Panc1 (cell line): ENCODE results near the gene LCN6. TPM values are rescaled to one million over a fixed set of nuclear protein-coding genes. Genes with fewer than 3 reads are reported as not detected.

Experiments used
- ATAC-seq: fragments of 200-7000 bp; cut with Tn5 transposase; 2 replicates; pipeline ENCODE4 v1.9.1; 2020; ENCODE audit warnings: mild to moderate bottlenecking, moderate library complexity
- BruUV-seq: library from RNA; stranded (reverse); fragments of 400-500 nt; replicated peaks from 2 replicates; lab custom pipeline; 2021; lab: Mats Ljungman, UMichigan
- CTCF ChIA-PET: fragments of 300-600 bp; sonication (Branson Sonifier 250); formaldehyde crosslinking; loops from one replicate; lab custom pipeline; 2022; ENCODE audit warnings: antibody characterized with exemption; lab: Charles Lee
- POLR2A ChIA-PET: fragments of 300-600 bp; sonication (Branson Sonifier 250); formaldehyde crosslinking; loops from one replicate; lab custom pipeline; 2022; ENCODE audit warnings: antibody characterized with exemption; lab: Charles Lee
- DNase-seq: peaks from one replicate; pipeline ENCODE4 v3.0.0-alpha.2; 2010; ENCODE audit warnings: low read depth, low spot score
- H3K27ac ChIP-seq: 2 replicates; pipeline ENCODE4 v1.5.1; 2011; ENCODE audit warnings: mild to moderate bottlenecking, low read length, inconsistent platforms
- H3K27me3 ChIP-seq: fragments of 200-500 bp; sonication (Bioruptor generic); 2 replicates; pipeline ENCODE4 v1.6.0; 2014; ENCODE audit warnings: low read length, inconsistent platforms; ENCODE audit not compliant: control insufficient read depth, insufficient read depth
- H3K36me3 ChIP-seq: fragments of 200-500 bp; sonication (Bioruptor generic); 2 replicates; pipeline ENCODE4 v1.5.1; 2014; ENCODE audit warnings: inconsistent platforms, mild to moderate bottlenecking, low read length, moderate library complexity; ENCODE audit not compliant: control insufficient read depth, insufficient read depth
- H3K4me1 ChIP-seq: 2 replicates; pipeline ENCODE4 v1.5.1; 2011; ENCODE audit warnings: inconsistent platforms, mild to moderate bottlenecking, low read length, moderate library complexity; ENCODE audit not compliant: control insufficient read depth, insufficient read depth
- H3K4me3 ChIP-seq, 2 experiments: 2 replicates each; pipeline ENCODE4 v1.5.1; 2011 to 2012; ENCODE audit warnings: low read depth in 2 of 2, low read length in 2 of 2, mild to moderate bottlenecking in 2 of 2, inconsistent platforms in 1 of 2, moderate library complexity in 1 of 2
- H3K9me3 ChIP-seq: fragments of 200-500 bp; sonication (Bioruptor generic); 2 replicates; pipeline ENCODE4 v1.5.1; 2014; ENCODE audit warnings: low read depth, mild to moderate bottlenecking, inconsistent platforms, low read length, moderate library complexity; ENCODE audit not compliant: control insufficient read depth, insufficient read depth
- POLR2AphosphoS5 ChIP-seq: IDR thresholded peaks from 2 replicates; pipeline ENCODE4 v1.6.1; 2012; ENCODE audit warnings: mild to moderate bottlenecking, low read depth, low read length, moderate library complexity
- SIN3A ChIP-seq: IDR thresholded peaks from 2 replicates; pipeline ENCODE4 v1.6.1; 2012; ENCODE audit warnings: low read depth, mild to moderate bottlenecking, low read length, moderate library complexity, borderline replicate concordance; ENCODE audit not compliant: insufficient read depth
- TCF7L2 ChIP-seq: IDR thresholded peaks from 2 replicates; pipeline ENCODE4 v1.6.1; 2011; ENCODE audit warnings: mild to moderate bottlenecking, low read depth, low read length, inconsistent platforms
- in situ Hi-C: cut with HindIII; loops from 2 replicates; pipeline ENCODE4 v1.10.0; 2016; ENCODE audit warnings: low sequenced_read_pairs, low pct_unique_long_range_greater_than_20kb
- intact Hi-C: fragments of 100-400 bp; cut with micrococcal nuclease; formaldehyde crosslinking; loops from one replicate; pipeline ENCODE4 v1.10.0; 2022; ENCODE audit not compliant: unreplicated experiment
- total RNA-seq: library from RNA; stranded (reverse); gene quantifications from one replicate; pipeline ENCODE4 v1.2.1, GENCODE V29; 2021; ENCODE audit not compliant: unreplicated experiment
- TF ChIP-seq, protein P1 (sequence below): fragments of 450-650 bp; IDR thresholded peaks from 2 replicates; pipeline ENCODE4 v1.5.1; 2017; ENCODE audit warnings: mild to moderate bottlenecking
- TF ChIP-seq, protein P2 (sequence below), 2 experiments: IDR thresholded peaks; 2 replicates each; pipeline ENCODE4 v1.6.1; 2011 to 2012; ENCODE audit warnings: low read depth in 2 of 2, control low read depth in 1 of 2, low read length in 1 of 2, mild to moderate bottlenecking in 1 of 2, moderate library complexity in 1 of 2; ENCODE audit not compliant: insufficient read depth in 1 of 2

The LCN6 gene
- total RNA-seq, 1 experiment from 2014 or later: not detected

DNA sequence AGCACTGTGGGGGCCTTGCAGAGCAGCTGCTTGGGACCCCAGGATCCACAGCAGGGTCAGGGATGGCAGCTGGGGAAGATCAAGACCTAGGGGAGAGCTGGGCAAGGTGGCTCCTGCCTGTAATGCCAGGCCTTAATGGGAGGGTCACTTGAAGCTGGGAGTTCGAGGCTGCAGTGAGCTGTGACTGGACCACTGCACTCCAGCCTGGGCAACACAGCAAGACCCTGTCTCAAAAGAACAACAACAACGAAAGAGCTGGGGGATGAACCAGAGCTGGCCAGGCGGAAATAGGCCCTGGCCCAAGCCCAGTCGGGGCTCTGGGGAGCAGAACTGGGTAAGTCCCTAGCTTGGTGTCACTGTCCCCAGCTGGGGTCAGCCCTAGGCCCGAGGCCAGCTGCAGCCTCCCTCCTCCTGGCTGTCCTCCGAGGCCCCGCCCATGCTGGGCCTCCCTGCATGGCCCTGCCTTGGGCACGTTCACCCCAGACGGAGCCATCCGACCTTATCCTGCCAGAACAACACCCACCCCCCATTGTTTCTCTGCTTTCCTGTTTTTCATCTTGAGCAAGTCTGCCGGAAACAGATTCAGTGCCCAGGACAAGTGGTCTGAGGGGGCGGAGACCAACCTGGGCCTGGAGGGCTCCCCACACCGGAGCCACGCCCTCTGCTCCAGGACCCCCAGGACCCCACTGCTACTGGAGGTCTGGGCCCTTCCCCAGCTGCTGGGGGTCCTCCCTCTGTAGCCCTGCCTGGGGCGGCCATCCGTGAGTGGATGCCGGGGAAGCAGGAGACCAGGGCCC is 34.0 kb downstream of the LCN6 start:
- no peaks in the 10 kb centered on the region for H3K9me3 ChIP-seq
- ATAC-seq (no peak), DNase-seq (no peak)
- in situ Hi-C loops (no loop called here), intact Hi-C loops (no loop called here)
- peaks cover 7% of the 10 kb centered on the region for H3K4me1 ChIP-seq
- H3K27ac ChIP-seq: no peak overlapping the region
- no peaks in the 10 kb centered on the region for H3K27me3 ChIP-seq
- BruUV-seq: no TSS peak
- H3K36me3 ChIP-seq: no peaks in the 10 kb centered on the region
- H3K4me3 ChIP-seq: no peak overlapping the region
- TF ChIP-seq, protein P1, sequence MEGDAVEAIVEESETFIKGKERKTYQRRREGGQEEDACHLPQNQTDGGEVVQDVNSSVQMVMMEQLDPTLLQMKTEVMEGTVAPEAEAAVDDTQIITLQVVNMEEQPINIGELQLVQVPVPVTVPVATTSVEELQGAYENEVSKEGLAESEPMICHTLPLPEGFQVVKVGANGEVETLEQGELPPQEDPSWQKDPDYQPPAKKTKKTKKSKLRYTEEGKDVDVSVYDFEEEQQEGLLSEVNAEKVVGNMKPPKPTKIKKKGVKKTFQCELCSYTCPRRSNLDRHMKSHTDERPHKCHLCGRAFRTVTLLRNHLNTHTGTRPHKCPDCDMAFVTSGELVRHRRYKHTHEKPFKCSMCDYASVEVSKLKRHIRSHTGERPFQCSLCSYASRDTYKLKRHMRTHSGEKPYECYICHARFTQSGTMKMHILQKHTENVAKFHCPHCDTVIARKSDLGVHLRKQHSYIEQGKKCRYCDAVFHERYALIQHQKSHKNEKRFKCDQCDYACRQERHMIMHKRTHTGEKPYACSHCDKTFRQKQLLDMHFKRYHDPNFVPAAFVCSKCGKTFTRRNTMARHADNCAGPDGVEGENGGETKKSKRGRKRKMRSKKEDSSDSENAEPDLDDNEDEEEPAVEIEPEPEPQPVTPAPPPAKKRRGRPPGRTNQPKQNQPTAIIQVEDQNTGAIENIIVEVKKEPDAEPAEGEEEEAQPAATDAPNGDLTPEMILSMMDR: no peak
- TF ChIP-seq TCF7L2 (no peak), POLR2AphosphoS5 (no peak), SIN3A (no peak)
- TF ChIP-seq, protein P2, sequence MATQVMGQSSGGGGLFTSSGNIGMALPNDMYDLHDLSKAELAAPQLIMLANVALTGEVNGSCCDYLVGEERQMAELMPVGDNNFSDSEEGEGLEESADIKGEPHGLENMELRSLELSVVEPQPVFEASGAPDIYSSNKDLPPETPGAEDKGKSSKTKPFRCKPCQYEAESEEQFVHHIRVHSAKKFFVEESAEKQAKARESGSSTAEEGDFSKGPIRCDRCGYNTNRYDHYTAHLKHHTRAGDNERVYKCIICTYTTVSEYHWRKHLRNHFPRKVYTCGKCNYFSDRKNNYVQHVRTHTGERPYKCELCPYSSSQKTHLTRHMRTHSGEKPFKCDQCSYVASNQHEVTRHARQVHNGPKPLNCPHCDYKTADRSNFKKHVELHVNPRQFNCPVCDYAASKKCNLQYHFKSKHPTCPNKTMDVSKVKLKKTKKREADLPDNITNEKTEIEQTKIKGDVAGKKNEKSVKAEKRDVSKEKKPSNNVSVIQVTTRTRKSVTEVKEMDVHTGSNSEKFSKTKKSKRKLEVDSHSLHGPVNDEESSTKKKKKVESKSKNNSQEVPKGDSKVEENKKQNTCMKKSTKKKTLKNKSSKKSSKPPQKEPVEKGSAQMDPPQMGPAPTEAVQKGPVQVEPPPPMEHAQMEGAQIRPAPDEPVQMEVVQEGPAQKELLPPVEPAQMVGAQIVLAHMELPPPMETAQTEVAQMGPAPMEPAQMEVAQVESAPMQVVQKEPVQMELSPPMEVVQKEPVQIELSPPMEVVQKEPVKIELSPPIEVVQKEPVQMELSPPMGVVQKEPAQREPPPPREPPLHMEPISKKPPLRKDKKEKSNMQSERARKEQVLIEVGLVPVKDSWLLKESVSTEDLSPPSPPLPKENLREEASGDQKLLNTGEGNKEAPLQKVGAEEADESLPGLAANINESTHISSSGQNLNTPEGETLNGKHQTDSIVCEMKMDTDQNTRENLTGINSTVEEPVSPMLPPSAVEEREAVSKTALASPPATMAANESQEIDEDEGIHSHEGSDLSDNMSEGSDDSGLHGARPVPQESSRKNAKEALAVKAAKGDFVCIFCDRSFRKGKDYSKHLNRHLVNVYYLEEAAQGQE (IDR thresholded peaks at IDR 0.05; ENCODE audit: insufficient read depth in 1 of 2, low read depth in 2 of 2, low read length in 1 of 2): no peak
- CTCF ChIA-PET: interaction anchor here (0.6 kb wide), 1 partner anchor 11 kb away, joined by 3 read pairs; no protein-coding TSS in a partner anchor
- POLR2A ChIA-PET: no interaction called here

DNA sequence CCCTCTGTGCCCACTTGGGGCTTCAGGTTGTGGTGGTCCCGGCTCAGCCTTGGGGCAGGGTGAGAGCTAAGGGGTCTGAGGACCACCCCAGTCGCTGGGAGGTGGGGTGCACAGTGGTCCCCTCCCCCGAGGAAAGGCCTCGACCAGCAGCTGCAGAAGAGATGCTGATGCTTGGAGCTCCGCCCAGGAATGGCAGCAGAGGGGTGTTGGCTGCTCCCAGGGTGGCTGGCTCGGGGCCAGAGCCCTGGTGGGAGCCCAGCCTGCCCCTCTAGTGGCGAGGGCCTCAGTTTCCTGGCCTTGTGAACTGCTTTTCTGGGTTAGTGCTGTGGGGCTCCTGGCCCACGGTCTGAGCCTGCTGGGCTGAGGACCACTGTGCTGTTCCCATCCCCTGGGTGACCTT is 34.8 kb downstream of the LCN6 start:
- no peak overlapping the region for H3K27ac ChIP-seq
- ChIA-PET POLR2A (interaction anchor here (0.7 kb wide), 1 partner anchor 14 kb away, joined by 3 read pairs; no protein-coding TSS in a partner anchor), CTCF (interaction anchor here (0.6 kb wide), 1 partner anchor 10 kb away, joined by 3 read pairs; no protein-coding TSS in a partner anchor)
- intact Hi-C loops (no loop called here), in situ Hi-C loops (no loop called here)
- H3K4me1 ChIP-seq: peaks cover 6% of the 10 kb centered on the region
- no TSS peak for BruUV-seq
- peak overlapping the region; percentile 39 to 47 for H3K4me3 ChIP-seq
- no peaks in the 10 kb centered on the region for H3K36me3 ChIP-seq
- no peaks in the 10 kb centered on the region for H3K27me3 ChIP-seq
- TF ChIP-seq TCF7L2: no peak
- TF ChIP-seq, protein P1: no peak
- DNase-seq (no peak), ATAC-seq (no peak)
- H3K9me3 ChIP-seq: no peaks in the 10 kb centered on the region
